NCI-H748 (cell line): ENCODE results near the gene FLVCR1.
"Not testable (repeated sequence)": the region's sequence is repeated elsewhere in the genome, so short reads cannot be mapped to it uniquely, and the experiment has no call there.

Source experiments
- DNase-seq: peaks from one replicate; lab custom pipeline; 2025; ENCODE audit not compliant: unreplicated experiment; lab: John Stamatoyannopoulos, UW

Gene FLVCR1

DNA sequence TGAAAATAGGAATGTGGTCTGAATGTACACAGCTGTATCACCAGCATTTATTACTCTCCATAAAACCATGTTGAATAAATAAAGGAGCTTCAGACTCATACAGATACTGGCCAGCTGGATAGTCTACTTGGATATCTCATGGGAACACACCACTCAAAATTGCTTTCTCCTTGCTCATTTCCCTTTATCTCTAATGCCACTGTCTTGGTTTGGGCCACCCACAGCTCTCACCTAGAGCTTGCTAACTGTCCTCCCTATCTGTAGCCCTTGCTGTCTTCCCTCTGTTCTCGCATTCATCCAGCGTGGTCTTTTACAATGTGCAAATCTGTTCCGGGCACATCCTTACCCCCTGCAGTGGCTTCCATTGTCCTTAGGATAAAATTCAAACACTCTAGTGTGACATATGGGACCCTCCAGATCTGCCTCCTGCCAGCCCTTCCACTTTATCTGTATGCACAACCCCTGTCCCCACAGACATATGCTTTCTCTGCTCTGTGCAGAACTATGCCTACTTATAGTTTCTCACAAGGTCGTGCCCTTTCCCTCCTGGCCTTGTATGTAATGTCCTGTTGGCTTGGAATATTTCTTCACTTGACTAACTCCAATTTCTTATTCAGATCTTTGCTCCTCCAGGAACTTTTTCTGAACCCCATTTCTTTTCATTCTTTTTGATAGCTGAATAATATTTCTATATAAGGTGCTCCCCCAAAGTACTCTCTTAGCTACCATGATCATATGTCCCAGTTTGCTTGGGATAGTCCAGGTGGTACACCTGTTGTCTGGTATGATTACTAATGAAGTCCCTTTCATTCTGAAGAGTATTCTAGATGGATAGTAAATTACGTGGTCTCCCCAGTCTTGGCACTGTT, 2.9 kb downstream of the FLVCR1 start:
- DNase-seq: peak; percentile 78

DNA sequence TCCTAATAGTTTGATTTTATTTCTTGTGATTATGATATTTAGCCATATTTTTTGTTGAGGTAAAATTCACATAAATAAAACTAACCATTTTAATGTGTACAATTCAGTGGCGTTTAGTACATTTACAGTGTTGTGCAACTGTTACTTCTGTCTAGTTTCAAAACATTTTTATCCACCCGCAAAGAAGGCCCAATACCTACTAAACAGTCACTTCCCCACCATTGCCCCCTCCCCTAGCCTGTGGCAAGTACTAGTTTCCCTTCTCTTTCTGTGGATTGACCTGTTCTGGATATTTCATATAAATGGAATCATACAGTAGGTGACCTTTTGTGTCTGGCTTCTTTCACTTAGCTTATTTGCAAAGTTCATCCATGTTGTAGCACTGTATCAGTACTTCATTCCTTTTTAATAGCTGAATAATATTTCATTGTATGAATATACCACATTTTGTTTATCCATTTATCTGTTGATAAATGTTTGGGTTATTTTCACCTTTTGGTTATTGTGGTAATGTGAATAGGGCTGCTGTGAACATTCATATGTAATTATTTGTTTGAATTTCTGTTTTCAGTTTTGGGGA, 4.1 kb downstream of the FLVCR1 start:
- no peak for DNase-seq

DNA sequence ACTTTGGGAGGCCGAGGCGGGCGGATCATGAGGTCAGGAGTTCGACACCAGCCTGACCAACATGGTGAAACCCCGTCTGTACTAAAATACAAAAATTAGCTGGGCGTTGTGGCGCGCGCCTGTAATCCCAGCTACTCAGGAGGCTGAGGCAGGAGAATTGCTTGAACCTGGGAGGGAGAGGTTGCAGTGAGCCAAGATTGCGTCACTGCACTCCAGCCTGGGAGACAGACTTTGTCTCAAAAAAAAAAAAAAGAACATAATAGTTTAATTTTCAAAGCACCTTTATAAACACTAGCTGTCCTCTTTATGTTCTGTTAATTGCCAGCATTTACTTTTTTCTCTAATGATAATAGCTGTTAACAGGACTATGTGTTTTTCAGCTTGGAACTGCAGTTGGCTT, 5.3 kb downstream of the FLVCR1 start:
- not testable (repeated sequence) for DNase-seq

DNA sequence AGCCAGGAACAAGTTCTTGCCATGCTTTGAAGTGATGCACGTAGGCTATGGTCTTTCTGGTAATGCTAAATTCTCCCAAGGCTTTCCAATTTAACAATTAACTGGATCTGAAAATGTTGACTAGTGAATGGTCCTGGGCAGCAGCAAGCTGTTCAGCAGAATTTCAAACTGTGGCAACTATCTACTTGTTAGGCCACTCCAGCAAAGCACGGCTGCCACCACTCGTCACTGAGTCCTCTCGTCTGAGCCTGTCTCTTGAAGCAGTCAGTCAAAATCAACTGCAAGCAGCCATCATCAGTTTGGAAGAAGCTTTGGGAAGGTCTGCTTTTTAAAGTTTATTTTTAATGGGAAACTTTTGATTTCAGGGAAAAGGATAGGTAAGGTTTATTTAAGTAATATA, 6.1 kb downstream of the FLVCR1 start:
- no peak for DNase-seq

DNA sequence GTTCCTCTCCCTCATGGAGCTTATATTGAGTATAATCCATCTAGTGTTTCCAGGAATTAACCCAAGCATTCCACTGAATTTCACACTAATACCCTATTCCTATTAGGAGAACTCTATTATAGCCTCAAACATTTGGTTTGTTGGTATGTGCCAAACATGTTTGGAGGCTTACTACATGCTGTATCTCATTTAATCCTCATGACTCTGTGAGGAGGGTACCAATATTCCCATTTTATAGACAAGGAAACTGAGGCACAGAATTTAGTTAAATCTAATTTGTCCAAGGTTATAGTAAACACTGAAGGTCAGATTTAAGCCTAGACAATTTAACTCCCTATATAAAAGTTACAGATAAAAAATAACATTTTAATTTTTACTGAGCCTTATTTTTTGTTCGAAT, 9.1 kb downstream of the FLVCR1 start:
- DNase-seq: no peak

DNA sequence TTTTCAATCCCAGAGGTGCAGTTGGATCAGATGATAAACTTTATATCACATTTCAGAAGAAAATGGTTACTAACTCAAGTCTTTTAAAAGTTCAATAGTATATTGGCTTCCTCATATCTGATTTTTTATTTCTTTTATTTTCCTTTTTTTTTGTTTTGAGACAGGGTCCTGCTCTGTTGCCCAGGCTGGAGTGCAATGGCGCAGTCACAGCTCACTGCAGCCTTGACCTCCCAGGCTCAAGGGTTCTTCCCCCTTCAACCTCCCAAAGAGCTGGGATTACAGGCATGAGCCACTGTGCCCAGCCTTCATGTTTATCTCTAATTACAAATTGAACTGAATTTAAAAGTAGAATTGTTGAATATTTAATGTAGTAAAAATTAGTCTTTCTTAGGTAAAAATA, 13.9 kb downstream of the FLVCR1 start:
- DNase-seq: no peak

DNA sequence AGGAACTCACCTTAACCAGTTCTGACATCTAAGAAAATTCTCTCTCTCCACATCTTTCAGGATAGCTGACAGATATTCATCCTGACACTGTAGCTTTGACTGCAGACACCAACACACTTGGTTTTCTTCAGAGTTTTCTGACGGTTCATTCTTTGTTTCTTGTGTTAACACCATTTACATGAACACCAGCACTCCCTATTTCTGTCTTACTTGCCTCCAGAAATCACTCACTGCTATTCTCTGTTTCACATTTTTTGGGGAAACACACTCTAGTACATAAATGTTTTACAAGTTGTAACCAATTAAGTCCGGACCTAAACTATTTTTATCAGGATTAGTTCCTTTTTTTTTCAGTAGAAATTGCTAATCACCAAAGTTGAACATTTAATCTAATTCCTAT, 15.4 kb downstream of the FLVCR1 start:
- DNase-seq: no peak

DNA sequence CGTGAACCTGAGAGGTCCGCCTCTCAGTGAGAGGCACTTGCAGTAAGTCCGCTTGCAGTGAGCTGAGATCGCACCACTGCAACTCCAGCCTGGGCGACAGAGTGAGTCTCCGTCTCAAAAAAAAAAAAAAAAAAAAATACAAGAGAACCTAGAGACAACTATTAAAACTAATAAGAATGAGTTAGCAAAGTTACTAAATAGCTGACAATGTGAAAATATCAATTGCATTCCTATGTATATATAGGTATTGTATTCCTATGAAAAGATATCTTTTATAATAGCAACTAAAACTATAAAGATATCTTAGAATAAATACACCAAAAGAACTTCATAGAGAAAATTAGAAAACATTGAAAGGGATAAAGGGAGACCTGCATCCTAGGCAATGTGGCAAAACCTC, 20.3 kb downstream of the FLVCR1 start:
- DNase-seq: no peak

DNA sequence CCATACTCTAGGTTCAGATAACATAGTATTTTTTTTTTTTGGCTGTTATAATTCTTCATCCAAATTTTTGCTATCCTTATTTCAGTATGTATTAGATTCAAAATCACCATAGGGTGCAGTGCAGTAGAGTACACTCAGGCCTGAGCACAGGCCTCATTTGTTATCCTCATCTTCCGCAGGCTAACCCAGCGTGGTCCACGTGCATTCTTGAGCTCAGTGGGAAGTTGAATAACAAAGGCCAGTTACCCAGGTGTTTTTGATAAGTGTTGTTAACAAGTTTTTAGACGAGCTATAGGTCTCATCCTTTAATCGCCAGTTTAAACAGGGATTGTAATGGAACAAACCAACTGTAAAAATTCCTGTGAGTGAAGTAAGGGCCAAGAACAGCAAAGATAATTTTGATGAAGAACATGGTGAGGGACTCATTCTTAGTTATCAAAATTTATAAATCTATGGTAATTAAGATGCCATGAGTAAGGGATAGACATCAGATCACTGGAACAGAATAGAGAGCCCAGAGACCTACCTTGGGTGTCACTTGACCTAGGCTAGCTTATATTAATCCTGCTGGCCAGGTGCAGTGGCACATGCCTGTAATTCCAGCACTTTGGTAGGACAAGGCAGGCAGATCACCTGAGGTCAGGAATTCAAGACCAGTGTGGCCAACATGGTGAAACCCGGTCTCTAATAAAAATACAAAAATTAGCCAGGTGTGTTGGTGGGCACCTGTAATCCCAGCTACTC, 22.0 kb downstream of the FLVCR1 start:
- no peak for DNase-seq

DNA sequence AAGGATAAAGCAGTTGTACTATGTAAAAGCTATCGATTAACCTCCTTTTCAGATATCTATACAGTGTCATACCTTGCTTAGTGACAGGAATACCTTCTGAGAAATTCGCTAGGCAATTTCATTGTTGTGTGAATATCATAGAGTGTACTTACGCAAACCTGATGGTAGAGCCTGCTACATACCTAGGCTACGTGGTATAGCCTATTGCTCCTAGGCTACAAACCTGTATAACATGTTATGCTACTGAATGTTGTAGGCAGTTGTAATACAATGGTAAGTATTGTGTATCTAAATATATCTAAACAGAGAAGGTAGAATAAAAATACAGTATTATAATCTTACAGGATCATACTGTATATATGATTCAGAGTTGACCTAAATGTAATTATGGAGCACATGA, 26.5 kb downstream of the FLVCR1 start:
- no peak for DNase-seq

DNA sequence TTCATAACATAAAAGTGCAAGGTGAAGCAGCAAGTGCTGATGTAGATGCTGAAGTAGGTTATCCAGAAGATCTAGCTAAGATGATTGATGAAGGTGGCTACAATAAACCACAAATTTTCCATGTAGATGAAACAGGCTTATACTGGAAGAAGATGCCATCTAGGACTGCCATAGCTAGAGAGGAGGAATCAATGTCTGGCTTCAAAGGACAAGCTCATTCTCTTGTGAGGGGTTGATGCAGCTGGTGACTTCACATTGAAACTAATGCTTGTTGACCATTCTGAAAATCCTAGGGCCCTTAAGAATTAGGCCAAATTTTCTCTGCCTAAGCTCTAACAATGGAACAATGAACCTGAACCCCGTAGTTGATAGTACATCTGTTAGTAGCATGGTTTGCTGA, 34.0 kb downstream of the FLVCR1 start:
- no peak for DNase-seq

DNA sequence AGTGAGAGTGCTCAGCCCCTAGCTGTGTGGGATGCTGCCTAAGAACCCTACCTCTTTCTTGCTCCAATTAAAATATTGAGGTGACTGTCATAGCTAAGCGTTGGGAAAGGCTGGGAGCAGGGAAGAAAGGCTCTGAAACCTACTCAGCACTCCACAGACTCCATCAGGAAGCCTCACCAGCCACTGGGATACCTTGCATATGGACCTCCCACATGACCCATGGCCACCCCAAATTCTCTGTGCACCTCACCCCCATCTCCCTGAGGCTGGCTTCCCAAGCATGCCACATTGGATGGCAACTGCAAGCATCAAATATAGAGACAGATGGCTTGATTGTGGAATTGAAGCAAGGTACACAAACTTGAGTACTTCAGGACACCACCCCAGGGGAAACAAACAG, 41.8 kb downstream of the FLVCR1 start:
- peak; percentile 21 for DNase-seq

DNA sequence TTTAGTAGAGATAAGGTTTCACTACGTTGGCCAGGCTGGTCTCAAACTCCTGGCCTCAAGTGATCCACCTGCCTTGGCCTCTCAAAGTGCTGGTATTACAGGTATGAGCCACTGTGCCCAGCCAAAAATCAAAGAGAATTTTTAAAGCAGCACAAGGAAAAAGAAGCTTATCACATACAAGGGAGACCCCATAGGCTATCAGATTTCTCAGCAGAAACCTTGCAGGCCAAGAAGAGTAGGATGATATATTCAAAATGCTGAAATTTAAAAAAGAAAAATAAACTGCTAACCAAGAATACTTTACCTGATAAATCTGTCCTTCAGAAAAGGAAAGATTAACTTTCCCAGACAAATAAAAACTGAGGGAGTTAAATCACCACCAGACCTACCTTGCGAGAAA, 43.2 kb downstream of the FLVCR1 start:
- DNase-seq: no peak

DNA sequence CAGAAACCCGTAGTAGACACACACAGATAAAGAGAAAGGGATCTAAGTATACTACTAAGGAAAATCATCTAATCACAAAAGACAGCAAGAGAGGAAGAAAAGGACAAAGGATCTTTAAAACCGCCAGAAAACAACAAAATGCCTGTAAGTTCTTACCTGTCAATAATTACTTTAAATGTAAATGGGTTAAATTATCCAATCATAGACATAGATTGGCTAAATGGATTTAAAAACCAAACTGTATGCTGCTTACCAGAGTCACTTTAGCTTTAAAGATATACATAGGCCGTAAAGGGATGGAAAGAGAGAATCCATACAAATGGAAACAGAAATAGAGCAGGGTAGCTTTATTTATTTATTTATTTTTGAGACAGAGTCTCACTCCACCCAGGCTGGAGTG, 44.0 kb downstream of the FLVCR1 start:
- no peak for DNase-seq

DNA sequence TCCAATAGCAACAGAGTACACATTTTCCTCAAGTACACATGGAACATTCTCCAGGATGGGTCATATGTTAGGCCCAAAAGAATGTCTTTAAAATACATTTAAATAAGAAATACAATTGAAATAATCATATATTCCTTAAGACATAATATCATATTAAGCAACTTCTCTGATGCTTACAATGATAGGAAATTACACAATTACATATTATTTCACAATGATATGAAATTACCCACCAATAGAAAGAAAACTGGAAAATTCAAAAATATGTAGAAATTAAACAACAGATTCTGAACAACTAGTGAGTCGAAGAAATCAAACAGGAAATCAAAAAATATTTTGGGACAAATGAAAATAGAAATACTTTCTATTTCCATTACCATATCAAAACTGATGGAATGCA, 45.6 kb downstream of the FLVCR1 start:
- DNase-seq: no peak

DNA sequence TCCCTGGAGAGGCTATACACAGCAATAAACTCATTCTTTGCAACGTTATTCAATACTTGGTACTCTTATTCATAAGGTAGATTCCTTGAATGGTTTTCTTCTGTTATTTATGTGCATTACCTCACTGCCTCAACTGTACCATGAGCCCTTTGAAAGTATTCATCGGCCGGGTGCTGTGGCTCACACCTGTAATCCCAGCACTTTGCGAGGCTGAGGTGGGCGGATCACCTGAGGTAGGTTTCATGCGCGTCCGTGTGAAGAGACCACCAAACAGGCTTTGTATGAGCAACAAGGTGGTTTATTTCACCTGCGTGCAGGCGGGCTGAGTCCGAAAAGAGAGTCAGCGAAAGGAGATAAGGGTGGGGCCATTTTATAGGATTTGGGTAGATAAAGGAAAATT, 50.0 kb downstream of the FLVCR1 start:
- not testable (repeated sequence) for DNase-seq

DNA sequence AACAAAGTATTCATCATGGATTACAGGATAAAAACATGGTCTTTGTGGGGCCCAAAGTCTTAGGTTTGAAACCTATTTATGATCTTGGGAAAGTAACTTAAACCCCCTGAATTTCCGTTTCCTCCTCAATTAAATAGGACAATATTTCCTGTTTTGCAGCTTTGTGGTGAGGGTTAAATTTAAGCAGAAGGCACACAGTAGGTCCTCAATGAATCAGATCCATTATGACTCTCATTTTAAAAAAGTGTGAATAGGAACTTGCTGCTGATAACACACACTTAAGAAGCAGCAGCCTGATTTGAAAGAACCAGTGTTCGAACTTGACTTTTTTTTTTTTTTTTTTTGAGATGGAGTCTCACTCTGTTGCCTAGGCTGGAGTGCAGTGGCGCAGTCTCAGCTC, 50.9 kb downstream of the FLVCR1 start:
- DNase-seq: no peak

DNA sequence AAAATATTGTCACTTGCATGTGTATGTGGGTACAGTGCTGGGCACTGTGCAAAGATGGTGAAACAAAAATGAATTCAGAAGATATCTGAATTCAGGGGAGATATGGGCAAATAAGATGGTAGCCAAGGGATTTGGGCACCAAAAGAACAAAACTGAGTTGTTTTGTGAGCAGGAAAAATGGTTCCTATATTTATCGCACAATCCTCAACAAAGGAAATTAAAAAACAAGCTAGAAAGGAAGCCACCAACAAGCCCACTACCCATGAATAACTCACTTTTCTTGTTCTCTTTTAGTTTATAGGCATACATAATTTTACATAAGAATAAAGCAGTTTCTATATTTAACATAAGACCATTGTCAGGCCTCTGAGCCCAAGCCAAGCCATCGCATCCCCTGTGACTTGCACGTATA, 51.6 kb downstream of the FLVCR1 start:
- no peak for DNase-seq

DNA sequence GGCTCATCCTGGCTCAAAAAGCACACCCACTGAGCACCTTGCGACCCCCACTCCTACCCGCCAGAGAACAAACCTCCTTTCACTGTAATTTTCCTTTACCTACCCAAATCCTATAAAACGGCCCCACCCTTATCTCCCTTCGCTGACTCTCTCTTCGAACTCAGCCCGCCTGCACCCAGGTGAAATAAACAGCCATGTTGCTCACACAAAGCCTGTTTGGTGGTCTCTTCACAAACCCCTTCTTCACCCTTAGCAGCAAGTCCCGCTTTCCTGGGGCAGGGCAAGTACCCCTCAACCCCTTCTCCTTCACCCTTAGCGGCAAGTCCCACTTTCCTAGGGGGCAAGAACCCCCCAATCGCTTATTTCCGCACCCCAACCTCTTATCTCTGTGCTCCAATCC, 52.1 kb downstream of the FLVCR1 start:
- not testable (repeated sequence) for DNase-seq

DNA sequence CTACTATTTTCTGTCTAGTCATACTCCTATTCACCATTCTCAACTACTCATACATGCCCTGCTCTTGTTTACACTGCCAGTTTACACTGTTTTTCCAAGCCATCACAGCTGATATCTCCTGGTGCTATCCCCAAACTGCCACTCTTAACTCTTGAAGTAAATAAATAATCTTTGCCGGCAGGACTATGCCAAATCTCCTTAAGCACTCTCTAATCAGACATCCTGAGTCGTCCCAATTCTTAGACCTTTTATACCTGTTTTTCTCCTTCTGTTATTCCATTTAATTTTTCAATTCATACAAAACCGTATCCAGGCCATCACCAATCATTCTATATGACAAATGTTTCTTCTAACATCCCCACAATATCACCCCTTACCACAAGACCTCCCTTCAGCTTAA, 55.6 kb downstream of the FLVCR1 start:
- not testable (repeated sequence) for DNase-seq

DNA sequence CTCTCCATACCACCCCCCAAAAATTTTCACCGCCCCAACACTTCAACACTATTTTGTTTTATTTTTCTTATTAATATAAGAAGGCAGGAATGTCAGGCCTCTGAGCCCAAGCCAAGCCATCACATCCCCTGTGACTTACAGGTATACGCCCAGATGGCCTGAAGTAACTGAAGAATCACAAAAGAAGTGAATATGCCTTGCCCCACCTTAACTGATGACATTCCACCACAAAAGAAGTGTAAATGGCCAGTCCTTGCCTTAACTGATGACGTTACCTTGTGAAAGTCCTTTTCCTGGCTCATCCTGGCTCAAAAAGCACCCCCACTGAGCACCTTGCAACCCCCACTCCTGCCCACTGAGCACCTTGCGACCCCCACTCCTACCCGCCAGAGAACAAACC, 56.0 kb downstream of the FLVCR1 start:
- DNase-seq: not testable (repeated sequence)

DNA sequence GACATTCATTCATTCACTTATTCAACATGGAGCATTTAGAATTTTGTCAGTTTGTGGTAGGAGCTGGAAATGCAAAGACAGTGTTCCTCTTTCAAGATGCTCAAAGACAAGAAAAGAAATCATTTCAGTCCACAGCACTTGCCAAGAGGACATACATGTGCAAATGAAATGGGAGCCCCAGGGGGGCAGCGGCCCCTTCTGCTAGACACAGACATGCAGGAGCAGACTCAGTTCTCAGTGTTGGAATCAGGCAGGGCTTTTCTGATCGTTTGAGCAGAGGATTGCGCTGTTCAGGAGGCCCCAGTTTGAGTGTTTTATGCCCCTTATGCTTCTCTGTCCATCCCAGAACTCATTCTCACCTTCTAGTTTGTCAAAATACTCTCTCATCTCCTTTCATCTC, 56.7 kb downstream of the FLVCR1 start:
- DNase-seq: no peak
